GM12872 (cell line): ENCODE results near the gene MED15.

ENCODE experiments used
- CTCF ChIP-seq: IDR thresholded peaks from 3 replicates; pipeline ENCODE4 v1.5.1; 2011; ENCODE audit warnings: low read depth, mild to moderate bottlenecking, low read length, moderate library complexity; ENCODE audit not compliant: insufficient read depth

MED15 gene

GRCh38 chr22:20604776-20605221 lies 97.4 kb downstream of the MED15 start:
- no peak for TF ChIP-seq CTCF

DNA sequence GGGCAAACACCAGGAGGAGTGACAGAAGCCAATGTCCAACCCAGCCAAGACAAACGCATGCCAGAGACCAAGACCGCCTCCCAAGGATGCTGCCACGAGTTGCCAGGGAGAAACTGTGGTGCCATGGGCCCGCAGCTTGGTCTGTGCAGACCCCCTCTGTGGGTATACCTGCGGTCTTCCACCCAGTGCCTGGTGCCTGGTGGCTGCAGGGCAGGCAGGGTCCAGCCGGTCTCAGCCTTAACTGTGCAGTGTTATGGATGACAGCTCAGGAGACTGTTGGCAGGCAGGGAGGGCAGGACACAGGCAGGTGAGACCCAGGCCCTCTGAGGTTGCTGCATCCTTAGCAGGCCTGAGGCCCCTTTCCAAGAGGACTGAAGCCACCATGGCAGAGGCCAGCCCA lies 97.9 kb downstream of the MED15 start:
- no peak for TF ChIP-seq CTCF

DNA sequence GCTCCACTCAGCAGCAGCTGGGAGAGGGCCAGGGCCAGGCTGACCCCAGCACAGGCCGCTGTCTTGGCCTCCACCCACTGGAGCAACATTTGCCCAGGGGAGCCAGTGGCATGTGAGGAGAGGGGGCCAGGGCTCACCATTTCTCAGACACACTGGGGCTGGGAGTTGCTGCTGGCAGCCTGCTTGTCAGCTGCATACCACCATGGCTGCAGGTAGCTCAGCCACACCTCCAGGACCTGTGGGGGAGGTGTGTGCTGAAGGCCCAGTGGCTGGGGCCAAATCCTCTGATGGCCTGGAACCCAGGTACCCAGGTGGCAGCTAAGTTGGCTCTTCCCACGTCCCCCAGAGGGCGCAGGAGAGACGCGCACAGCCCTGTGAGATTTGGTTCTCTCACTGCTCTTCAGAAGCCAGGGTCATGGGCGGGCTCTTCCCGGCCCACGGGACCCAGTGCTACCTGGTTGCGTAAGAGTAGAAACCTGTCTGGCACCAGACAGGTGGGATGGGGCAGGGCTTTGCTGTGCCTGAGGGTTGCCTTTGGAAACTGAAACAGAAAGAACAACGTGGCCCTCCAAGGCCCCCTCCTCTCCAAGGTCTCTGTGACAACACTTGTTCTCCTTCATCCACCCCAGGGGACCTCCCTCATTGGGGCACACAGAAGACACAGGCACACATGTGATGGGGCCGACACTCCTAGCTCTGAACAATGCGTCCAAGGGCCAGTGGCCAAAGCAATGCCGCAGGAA lies 98.8 kb downstream of the MED15 start:
- TF ChIP-seq CTCF = peak; percentile 95

DNA sequence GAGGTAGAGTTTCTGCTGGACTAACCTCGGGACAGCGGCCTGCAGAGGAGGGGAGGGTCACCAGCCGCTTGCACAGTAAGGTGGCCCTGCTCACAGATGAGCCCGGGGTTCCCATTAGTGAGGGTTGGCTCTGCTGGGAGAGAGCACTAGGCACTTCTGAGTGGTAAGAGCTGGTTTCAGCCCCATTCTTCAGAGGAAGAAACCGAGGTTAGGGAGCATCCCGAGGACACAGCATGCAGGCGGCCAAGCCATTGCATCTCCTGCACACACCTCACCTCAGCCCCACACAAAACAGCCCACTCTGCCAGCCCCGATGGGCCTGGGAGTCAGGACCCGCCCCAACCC lies 99.3 kb downstream of the MED15 start:
- no peak for TF ChIP-seq CTCF

DNA sequence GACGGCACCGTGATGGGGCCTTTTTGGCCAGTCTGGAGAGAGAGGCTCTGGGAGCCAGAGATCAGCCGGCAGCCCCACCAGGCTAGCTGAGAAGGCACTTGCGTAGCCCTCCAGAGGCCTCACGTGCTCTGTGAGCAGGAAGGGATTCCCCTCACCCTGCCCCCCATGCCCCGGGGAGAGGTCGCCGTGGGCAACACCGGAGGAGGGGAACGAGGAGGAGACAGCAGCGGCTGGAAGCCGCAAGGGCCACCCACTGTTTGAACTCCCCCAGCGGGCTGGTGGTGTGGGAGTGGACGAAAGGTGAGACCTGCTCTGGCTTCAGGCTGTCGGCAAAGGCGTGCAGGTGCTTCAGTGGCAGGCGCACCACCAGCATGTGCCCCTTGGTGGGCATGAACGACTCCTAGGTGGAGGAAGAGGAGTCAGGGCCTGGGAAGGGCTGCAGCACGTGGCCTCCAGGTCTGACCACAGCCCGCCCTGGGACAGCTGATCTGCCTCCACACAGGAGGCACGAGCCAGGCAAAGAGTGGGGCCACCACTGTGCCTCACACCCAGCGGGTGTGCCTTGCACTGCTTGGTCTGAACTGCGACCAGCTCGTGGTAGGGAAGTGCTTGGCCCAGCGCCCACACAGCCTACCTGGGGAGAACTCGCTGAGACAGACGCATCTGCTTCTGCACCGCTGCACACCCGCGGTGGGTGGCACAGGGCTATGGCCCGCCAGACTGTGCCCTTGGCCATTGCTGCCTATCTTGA lies 99.9 kb downstream of the MED15 start:
- TF ChIP-seq CTCF = no peak

GRCh38 chr22:20610243-20610686 lies 102.9 kb downstream of the MED15 start:
- no peak for TF ChIP-seq CTCF

GRCh38 chr22:20610757-20611156 lies 103.3 kb downstream of the MED15 start:
- no peak for TF ChIP-seq CTCF
